GM04503 (cell line): Measurements from ENCODE around the gene MAST3.

Source experiments
- DNase-seq: peaks from one replicate; pipeline ENCODE4 v3.0.0-alpha.2; 2012; ENCODE audit warnings: low read depth

Gene MAST3

DNA sequence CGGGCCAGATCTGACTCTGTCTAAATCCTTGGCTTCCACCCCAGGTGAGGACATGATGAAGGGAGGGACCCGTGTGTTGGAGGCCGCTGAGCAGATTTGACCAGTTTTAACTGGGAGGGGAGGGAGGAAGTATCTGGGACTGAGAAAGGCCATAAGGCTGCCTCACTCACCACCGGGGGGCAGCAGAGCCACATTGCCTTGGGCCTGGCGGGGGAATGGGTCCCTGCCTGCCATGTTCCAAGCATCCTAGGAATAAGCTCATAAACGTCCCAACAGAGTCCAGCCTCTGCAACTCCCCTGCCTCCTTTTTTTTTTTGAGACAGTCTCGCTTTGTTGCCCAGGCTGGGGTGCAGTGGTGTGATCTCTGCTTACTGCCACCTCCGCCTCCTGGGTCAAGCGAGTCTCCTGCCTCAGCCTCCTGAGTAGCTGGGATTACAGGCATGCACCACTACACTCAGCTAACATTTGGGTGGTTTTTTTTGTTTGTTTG, 15.5 kb downstream of the MAST3 start:
- DNase-seq, result no peak

DNA sequence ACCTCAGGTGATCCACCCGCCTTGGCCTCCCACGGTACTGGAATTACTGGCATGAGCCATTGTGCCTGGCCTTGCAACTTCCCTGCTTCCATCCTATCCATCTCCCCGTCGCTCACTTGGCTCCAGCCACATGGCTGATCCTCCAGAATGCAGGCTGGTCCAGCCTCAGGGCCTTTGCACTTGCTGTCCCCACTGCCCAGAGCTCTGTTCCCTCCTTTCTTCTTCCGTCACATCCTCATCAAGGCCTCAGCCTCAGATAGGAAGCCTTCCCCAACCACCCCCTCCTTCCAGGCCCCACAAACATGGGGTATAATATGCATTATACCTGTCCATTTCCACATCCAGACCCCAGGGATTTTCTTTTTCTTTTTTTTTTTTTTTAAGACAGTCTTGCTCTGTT, 16.2 kb downstream of the MAST3 start:
- no peak for DNase-seq

DNA sequence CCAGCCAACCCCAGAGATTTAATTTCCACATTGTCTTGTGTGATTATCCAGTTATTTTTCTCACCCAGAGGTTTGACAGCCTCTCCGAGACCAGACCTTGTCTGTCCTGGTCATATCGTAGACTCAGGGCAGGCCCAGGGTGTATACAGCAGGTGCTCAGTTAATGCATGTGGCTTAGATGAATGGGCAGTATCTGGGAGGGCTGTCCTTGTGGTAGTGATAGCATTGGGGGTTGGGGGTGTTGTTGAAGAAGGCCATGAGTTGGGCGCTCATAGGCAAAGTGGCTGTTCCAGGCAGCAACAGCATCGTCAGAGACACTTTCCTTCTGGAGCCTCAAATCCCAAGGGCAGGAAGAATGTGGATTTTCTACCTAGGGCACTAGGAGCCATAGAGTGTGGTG, 16.9 kb downstream of the MAST3 start:
- DNase-seq, result no peak

DNA sequence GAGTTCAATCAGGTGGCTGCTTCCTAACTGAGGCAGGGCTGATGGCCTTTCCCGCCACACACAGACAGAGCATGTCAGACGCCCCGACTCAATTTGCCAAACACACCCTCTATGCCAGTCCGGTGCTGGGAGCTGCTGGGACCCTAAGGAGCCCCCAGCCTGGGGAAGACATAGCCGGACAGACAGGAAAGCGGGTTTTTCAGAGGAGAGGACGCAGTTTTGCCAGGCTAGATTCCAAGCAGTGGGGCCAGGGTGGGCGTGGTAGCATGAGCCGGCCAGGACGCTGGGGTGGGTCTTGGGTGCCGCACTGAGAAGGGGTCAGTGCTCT, 19.8 kb downstream of the MAST3 start:
- DNase-seq, result no peak

DNA sequence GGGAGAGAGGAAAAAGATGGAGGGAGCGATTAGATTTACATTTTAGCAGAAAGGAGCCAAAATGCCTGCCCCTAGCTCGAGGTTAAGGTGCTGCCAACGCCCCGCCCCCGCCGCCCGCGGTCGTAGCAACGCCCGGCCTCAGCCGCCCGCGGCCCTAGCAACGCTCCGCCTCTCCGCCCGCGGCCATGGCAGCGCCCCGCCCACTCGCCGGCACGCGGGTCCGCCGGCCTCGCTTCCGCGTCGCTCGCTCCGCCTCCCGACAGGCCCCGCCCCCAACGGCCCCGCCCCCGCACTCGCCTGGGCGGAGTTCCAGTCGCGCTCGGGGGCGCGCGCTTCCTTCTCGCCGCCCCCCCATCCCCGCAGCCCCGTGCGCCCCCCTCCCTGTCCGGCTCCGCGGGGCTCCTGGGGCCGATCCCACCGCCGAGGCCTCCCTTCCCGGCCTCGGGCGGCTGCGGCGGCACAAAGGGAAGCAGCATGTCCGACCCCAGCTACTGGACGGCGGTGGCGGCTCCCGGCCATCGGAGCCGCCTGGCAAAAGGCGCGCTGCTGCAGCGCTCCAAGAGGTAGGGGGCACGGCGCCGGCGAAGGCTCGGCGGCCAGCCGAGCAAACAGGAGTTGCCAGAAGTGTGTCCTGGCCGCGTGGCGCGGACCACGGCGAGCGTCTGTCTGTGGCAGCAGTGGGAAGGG, 20.3 kb downstream of the MAST3 start:
- DNase-seq, result no peak

DNA sequence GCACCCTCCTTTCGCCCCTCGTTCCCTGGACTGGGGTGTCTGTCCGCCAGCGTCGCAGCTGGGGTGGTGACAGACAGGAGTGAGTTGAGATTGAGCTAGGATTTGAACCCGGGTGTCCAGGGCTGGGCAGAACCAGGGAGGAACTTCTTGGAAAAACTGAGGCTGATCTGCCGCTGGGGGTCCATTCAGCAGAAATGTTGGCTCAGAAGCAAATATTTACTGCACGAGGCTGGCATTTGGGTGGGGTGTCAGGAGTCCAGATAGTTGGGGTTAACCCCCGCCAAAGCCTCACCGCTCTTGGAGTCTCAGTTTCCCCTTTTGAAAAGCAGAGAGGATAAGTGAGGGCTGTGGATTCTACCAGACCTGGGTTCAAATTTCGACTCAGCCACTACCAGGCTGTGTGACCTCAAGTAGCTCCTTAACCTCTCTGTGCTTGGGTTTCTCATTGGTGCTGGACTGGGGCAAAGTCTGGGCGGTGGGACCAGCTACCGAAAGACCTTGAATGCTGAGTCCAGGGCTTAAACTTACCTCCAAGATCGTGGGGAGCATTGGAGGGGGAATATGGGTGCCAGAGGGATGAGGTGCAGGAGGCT, 20.9 kb downstream of the MAST3 start:
- DNase-seq, result no peak

DNA sequence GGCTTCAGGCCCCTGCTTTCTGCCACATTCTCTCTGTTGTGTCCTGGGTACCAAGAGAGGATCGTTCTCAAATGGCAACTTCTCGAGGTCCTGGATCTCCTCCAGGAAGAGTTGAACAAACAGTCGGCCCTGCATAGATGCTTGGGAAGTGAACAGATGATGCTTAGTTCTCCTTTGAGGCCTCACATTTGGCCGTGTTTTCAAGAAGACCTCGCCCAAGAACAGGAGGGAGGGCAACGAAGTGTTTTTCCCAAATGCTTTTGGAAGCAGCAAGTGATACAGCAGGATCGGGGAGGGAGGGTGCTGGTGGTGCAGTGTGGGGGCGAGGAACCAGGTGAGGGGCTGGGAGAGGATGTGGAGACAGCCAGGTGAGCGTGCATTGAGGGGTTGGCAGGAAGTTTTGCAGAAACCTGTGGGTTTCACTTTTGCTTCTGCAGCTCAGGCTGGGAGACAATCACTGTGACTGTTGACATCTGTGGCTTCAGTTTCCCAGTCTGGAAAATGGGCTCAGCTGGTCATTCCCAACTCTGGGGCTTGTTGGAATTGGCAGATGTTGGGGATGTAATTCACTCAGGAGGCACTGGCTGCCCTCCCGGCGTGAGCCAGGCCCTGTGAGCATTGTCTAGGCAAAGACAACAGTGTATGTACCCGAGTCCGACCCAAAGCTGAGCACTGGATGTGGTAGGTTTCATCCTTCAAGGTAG, 21.6 kb downstream of the MAST3 start:
- no peak for DNase-seq

DNA sequence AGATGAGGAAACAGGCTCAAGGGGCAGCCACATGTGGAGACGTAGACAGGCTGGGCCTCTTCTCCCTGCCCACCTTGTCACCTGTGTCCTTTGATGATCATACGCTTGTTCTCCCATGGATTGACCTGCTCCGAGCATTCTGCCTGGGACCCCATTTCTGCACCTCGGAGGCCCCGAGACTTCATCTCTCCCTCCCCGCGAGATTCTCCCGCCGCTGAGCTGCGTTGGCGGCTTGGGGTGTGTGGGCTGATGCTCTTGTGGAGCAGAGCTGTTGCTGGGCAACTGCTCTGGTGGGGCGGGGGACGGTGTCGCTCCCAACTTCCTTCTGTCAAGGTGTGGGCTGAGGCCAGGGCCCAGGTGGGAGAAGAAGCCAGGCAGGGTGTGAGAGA, 22.1 kb downstream of the MAST3 start:
- no peak for DNase-seq

DNA sequence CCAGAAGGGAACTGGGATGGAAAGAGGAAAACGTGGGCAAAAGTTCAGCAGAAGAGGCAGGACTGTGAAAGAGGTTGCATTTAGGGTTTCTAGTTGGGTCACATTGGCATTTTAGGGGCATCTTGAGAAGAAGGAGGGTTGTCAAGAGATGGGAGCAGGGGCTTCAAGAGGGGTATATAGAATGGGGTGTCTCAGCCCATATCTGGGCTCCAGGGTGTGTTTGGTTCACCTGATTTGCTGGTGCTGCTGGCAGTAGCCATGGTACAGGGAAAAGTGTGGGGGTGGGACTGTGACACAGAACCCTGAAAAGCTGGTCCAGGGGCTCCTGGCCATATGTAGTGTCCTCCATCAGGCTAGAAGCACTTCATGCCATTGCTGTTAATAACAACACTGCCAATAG, 22.5 kb downstream of the MAST3 start:
- no peak for DNase-seq

DNA sequence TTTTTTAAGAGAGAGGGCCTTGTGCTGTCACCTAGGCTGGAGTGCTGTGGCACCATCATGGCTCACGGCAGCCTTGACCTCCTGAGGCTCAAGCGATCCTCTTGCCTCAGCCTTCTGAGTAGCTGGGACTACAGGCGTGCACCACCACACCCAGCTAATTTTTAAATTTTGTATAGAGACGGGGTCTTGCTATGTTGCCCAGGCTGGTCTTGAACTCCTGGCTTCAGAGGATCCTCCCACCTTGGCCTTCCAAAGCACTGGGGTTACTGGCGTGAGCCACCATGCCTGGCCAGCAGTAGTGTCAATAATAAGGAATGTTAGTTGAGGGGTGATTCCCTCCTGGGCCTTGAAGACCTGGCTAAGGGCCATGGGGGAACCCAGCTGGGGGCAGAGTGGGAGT, 23.6 kb downstream of the MAST3 start:
- DNase-seq, result no peak

DNA sequence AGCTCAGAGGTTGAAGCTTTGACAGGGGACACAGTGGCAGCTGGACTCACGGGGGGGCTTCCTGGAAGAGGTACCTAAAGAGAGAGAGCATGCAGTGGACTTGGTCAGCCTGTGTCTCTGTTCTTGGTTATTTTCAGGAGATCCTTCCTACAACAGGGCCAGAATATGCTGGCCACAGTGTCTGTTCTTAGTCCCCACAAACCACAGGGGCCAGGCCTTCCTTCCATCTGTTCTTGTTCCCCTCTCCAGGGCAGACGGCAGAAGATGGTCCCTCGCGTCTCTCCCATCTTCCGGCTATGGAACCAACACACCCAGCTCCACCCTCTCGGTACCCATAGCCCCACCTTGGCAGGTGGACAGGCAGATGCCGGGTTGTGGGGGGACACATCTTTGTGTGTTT, 24.8 kb downstream of the MAST3 start:
- DNase-seq, result no peak

DNA sequence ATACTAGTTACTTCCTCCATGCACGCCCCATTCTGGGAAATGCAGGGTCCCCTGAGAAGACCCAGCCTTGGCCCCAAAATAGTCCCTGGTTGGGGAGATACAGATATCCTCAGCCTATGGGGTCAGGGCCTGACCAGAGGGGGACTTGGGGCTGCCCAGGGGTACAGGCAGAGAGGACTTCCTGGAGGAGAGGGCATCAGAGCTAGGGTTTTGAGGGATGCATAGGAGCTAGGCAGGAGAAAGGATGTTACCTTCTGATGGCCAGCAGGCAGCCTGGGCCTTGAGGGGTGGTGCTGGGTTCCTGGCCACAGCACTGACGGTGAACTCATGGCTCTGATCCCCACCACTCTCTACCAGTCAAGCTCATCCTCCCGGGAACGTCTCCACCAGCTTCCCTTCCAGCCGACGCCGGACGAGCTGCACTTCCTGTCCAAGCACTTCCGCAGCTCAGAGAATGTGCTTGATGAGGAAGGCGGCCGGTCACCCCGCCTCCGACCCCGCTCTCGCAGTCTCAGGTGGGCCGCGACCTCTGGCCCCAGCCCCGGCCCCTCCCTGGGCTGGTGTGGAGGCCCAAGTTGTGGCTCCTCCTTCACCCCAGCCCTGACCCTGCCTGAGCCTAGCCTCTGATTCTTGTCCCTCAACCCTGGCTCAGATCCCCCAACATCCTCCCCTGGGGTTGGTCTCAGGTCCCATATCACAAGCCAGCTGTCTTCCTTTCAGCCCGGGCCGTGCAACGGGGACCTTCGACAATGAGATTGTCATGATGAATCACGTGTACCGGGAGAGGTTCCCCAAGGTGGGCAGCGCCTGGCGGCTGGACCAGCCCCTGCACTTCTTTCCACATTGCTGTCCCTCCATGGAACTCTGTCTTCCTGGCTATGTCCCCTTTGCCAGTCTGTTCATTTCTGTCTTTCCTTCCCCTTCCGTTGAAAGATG, 25.6 kb downstream of the MAST3 start:
- DNase-seq, result no peak

DNA sequence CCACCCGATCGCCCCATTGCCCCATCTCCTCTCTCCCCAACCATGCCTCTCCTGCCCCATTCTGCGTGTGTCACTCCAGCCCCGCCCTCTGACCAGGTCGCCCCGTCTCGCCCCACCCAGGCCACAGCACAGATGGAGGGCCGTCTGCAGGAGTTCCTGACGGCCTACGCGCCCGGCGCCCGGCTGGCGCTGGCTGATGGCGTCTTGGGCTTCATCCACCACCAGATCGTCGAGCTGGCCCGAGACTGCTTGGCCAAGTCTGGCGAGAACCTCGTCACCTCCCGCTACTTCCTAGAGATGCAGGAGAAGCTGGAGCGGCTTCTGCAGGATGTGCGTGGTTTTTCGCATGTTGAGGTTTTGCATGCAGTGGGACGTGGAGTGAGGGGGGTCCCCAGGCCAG, 26.2 kb downstream of the MAST3 start:
- DNase-seq, result no peak

DNA sequence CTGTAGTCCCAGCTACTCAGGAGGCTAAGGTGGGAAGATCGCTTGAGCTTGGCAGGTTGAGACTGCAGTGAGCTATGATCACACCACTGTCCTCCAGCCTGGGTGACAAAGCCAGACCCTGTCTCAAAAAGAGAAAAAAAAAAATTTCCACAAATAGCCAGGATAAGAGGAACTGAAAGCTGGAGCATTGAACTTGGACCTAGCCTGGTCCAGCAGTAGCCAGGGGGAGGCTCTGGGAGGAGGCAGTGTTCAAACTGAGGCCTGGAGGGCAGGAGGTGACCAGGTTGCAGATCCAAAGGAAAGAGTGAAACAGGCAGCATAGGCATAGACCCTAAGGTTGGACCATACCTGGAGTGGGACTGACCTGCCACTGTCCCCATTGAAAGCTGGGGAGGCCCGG, 28.5 kb downstream of the MAST3 start:
- no peak for DNase-seq

DNA sequence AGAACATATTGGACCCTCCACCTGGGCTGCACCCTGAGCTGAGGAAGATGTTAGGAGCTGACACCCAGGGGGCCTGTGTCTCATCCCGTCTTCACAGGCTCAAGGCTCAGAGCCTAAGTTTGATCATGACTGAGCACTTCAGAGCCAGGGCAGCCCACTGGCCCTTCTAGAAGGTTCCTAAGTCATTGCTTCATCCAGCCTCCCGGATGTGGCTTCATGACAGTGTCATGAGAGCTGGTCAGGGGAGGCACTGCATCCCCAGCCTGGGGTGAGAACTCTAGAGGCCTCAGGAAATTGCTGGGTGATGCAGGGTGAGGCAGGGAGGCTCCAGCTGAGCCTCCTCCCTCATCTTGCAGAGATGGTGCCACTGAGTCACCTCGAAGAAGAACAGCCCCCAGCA, 30.5 kb downstream of the MAST3 start:
- no peak for DNase-seq

DNA sequence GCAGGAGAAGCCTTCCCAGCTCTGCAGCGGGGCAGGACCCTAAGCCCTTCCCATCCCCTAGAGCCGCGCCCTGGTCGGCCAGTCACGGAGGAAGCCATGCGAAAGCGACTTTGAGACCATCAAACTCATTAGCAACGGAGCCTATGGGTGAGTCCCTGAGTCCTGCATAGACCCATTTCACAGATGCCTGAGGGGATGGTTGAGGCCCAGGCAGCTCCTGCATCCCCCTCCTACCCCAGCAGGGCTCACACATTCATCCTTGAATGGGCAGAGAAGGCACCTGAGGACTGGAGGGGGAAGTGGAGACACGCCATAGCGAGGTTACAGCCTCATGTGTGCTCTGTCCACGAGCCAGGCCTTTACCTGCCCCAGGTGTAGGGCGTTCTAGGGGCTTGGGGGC, 31.2 kb downstream of the MAST3 start:
- DNase-seq, result no peak

DNA sequence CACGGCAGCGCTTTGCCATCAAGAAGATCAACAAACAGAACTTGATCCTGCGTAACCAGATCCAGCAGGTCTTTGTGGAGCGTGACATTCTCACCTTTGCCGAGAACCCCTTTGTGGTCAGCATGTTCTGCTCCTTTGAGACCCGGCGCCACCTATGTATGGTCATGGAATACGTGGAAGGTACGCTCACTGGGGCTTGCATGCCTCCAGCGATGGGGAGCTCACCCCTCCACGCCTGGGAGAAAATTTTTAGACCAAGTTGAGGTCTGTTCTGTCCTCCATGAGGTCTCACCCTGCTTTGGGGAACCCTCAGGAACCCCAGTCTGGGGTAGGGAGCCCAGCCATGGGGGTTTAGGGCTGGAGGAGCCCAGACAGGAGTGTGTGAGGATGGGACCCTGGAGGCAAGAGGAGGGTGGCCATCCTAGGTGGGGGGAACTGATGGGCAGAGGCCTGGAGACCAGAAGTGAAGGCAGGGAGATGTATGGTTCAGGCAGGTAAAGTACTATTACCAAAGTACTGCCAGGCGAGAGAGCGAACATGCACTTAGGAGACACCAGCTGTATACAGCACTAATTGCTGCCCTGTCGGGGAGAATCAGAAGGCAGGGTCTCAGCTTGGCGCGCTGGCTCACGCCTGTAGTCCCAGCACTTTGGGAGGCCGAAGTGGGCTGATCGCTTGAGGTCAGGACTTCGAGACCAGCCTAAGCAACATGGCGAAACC, 33.1 kb downstream of the MAST3 start:
- DNase-seq, result no peak

DNA sequence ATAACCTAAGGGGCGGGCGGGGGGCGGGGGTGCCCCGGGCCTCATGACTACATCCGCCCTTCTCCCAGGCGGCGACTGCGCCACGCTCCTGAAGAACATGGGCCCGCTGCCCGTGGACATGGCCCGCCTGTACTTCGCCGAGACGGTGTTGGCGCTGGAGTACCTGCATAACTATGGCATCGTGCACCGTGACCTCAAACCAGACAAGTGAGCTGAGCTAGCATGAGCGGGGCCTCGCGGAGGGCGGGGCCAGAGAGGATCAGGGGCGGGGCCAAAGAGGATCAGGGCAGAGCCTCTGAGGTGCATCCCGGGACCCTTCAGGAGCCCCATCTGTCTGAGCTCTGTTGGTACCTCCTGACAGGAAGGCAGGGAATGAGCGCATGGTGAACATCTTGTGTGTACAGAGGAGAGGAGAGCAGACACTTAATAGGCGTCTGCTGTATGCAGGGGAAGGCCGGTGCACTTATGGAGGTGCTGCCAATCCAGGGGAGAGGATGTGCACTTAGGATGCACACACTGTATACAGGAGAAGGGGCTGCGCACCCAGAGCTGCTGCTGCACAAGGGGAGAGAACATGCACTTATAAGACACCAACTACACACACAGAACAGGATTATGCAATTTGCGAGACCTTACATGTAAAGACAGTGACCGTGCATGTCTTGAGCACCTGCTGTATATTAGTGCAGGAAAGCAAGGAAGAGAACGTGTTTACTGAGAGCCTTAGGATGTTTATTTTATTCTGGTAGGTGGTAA, 34.4 kb downstream of the MAST3 start:
- DNase-seq, result no peak

DNA sequence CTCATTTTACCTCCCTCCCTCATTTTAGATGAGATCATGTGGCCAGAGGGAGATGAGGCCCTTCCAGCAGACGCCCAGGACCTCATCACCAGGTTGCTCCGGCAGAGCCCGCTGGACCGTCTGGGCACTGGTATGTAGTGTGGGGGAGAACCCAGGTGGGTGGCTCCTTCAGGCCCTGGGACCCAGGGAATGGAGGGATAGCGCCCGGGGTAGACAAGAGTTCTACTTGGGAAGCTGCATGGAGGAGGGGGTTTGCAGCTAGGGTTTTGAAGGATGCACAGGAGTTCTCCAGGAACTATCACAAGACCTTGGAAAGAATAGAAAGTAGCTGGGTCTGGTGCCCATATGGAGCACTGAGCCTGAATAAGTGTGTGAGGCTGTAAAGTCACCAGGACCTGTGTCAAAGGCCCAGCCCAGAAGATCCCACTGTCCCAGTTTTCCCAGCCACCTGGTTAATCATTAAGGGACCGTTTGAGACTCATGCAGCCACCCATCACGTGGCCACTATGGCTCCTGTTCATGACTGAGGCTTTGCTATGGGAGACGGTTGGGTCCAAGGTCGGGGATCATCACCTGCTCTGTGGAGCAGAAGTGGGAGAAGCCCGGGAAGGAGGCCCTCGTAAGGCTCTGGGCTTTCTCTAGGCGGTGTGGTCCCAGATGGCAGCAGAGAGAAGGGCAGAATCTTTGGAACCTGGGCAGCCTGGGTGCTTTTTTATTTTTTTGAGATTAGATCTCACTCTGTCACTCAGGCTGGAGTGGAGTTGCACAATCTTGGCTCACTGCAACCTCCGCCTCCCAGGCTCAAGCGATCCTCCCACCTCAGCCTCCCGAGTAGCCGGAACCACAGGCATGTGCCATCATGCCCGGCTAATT, 38.4 kb downstream of the MAST3 start:
- no peak for DNase-seq

DNA sequence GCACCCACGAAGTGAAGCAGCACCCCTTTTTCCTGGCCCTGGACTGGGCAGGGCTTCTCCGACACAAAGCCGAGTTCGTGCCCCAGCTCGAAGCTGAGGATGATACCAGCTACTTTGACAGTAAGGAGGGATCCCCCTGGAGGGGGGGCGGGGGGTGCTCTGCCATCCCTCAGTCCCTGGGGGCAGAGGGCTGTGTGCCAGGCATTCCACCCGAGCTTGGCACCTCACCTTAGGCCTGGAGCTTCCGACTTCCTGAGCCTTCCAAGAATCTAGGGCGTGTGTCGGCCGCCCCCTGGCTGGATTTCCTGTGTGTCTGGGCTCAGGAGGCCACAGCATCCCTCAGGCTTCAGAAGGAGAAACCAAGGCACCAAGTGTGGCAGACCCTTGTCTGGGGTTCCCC, 39.7 kb downstream of the MAST3 start:
- no peak for DNase-seq
